ENCODE data around the gene HTRA1. TPM values are rescaled to one million over a fixed set of nuclear protein-coding genes. Genes with fewer than 3 reads are reported as not detected.

HTRA1 gene
- total RNA-seq, 2 donors from 2014 or later = 8.9 to 26.9 TPM

DNA sequence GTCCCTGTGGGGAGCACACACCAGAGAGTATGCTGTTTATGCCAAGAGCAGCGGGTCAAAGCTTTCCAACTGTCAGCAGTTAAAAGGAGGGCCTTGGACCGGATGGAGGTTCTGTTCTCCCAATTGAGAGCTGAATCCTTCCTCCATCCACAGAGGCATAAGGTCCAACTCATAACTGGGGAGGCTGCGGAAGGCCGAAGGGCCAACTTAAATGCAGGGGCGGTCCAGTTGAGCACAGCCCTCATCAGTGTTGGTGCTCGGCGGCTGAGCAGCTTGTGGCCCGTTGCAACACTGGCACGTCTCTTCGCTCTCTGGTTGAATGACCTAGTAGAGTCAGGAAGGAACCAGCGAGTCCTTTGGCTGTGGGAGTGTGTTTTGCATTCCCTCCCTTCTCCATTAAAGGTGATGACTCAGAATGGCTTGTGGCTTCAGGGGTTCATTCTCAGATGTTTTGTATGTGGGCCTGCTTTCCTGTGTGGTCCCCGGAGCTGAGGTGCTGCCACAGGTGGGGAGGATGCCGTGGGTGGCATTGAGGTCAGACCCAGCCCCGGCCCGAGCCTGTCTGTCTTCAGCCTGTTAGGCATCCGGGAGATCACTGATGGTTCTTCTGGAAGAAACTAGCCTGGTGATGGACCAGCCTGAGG lies 54.4 kb downstream of the HTRA1 start:
- Histone ChIP-seq H3K36me3 (no peaks in the 10 kb centered on the region), H3K9me3 (no peaks in the 10 kb centered on the region), H3K9ac (ENCODE audit: low read depth in 2 of 2, low read length in 2 of 2) (no peak overlapping the region), H3K27me3 (no peaks in the 10 kb centered on the region), H3K4me3 (no peak overlapping the region), H3K27ac (no peak overlapping the region), H3K4me1 (no peaks in the 10 kb centered on the region)
- no peak for DNase-seq
- intact Hi-C loops (cut with DNase I) = no loop called here
- TF ChIP-seq, protein P1, sequence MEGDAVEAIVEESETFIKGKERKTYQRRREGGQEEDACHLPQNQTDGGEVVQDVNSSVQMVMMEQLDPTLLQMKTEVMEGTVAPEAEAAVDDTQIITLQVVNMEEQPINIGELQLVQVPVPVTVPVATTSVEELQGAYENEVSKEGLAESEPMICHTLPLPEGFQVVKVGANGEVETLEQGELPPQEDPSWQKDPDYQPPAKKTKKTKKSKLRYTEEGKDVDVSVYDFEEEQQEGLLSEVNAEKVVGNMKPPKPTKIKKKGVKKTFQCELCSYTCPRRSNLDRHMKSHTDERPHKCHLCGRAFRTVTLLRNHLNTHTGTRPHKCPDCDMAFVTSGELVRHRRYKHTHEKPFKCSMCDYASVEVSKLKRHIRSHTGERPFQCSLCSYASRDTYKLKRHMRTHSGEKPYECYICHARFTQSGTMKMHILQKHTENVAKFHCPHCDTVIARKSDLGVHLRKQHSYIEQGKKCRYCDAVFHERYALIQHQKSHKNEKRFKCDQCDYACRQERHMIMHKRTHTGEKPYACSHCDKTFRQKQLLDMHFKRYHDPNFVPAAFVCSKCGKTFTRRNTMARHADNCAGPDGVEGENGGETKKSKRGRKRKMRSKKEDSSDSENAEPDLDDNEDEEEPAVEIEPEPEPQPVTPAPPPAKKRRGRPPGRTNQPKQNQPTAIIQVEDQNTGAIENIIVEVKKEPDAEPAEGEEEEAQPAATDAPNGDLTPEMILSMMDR (IDR thresholded peaks at IDR 0.05) = no peak

DNA sequence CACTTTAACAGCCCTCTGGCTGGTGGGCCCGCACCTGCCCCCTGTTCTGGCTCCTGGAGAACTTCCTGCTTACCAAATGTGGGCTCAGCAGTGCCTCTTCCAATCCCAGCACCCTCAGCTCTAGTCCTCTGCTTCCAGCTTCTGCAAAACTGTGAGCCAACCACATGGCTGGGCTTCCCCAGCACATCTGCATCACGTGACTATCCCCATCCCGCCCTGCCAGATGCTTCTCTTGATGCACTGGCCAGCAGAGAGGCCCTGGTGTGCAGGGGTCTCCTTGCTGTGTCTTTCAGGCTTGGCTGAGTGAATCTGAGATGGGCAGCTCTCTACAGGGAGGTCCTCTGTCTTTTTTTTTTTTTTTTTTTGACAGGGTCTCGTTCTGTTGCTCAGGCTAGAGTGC lies 55.4 kb downstream of the HTRA1 start:
- no peaks in the 10 kb centered on the region for H3K27me3 ChIP-seq
- no peaks in the 10 kb centered on the region for H3K9me3 ChIP-seq
- intact Hi-C loops (cut with DNase I) = no loop called here
- no peak overlapping the region for H3K4me3 ChIP-seq
- no peak overlapping the region for H3K27ac ChIP-seq
- no peak for DNase-seq
- no peaks in the 10 kb centered on the region for H3K36me3 ChIP-seq
- TF ChIP-seq, protein P1 (IDR thresholded peaks at IDR 0.05) = no peak
- H3K4me1 ChIP-seq = no peaks in the 10 kb centered on the region
- no peak overlapping the region for H3K9ac ChIP-seq (ENCODE audit: low read depth in 2 of 2, low read length in 2 of 2)

DNA sequence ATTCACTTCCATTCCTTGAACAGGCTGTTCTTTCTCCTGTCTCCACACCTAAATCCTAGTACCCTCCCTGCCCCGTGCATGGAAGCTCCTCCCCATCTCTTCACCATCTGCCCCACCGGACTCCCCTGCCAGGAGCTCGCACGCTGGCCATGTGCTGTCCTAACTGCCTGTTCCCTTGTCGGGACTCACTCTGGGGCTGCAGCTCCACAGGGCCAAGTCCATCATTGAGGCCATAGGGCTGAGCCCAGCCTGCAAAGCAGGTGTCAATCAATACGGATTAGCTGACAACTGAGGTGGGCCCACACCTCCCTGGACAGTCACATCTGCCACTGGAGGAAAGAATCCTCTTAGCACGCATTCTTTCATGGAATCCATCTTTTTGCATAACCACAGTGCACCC lies 57.8 kb downstream of the HTRA1 start:
- H3K9me3 ChIP-seq = no peaks in the 10 kb centered on the region
- H3K27ac ChIP-seq = no peak overlapping the region
- DNase-seq = no peak
- TF ChIP-seq, protein P1 (IDR thresholded peaks at IDR 0.05) = no peak
- intact Hi-C loops (cut with DNase I) = no loop called here
- no peaks in the 10 kb centered on the region for H3K36me3 ChIP-seq
- H3K9ac ChIP-seq (ENCODE audit: low read depth in 2 of 2, low read length in 2 of 2) = no peak overlapping the region
- H3K4me1 ChIP-seq = no peaks in the 10 kb centered on the region
- no peak overlapping the region for H3K4me3 ChIP-seq
- no peaks in the 10 kb centered on the region for H3K27me3 ChIP-seq

DNA sequence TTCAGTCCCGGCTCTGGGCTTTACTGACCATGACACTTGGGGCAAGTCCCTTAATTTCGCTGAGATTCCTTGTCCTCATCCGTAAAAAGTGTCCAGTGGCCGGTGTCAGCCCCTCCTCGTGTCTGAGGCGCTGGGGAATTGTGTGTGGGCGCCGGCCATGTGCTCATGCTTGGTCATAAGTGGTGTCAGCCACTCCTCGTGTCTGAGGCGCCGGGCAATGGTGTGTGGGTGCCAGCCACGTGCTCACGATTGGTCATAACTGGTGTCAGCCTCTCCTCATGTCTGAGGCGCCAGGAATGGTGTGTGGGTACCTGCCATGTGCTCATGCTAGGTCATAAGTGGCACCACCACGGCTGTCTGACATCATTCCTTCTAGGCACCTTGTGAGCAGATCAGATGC lies 58.5 kb downstream of the HTRA1 start:
- DNase-seq = no peak
- Histone ChIP-seq H3K4me3 (no peak overlapping the region), H3K9me3 (no peaks in the 10 kb centered on the region), H3K36me3 (no peaks in the 10 kb centered on the region), H3K27ac (no peak overlapping the region), H3K27me3 (no peaks in the 10 kb centered on the region), H3K4me1 (no peaks in the 10 kb centered on the region), H3K9ac (ENCODE audit: low read depth in 2 of 2, low read length in 2 of 2) (no peak overlapping the region)
- intact Hi-C loops (cut with DNase I) = no loop called here
- TF ChIP-seq, protein P1 (IDR thresholded peaks at IDR 0.05) = no peak

GRCh38 chr10:122521011-122521410 lies 59.7 kb downstream of the HTRA1 start:
- Histone ChIP-seq H3K4me3 (no peak overlapping the region), H3K4me1 (no peaks in the 10 kb centered on the region), H3K36me3 (no peaks in the 10 kb centered on the region), H3K27me3 (no peaks in the 10 kb centered on the region), H3K27ac (no peak overlapping the region), H3K9ac (ENCODE audit: low read depth in 2 of 2, low read length in 2 of 2) (no peak overlapping the region), H3K9me3 (no peaks in the 10 kb centered on the region)
- no peak for DNase-seq
- TF ChIP-seq, protein P1 (IDR thresholded peaks at IDR 0.05) = no peak
- intact Hi-C loops (cut with DNase I) = no loop called here

All from colonic mucosa (tissue), 4 donors.